Hippocampal formation (tissue), 2 donors: ENCODE results near the gene MUC20.
"Not testable (repeated sequence)": the region's sequence is repeated elsewhere in the genome, so short reads cannot be mapped to it uniquely, and the experiment has no call there.

Source experiments
- DNase-seq, 2 donors: peaks; one replicate each; lab custom pipeline; 2025; lab: John Stamatoyannopoulos, UW

Gene MUC20

DNA sequence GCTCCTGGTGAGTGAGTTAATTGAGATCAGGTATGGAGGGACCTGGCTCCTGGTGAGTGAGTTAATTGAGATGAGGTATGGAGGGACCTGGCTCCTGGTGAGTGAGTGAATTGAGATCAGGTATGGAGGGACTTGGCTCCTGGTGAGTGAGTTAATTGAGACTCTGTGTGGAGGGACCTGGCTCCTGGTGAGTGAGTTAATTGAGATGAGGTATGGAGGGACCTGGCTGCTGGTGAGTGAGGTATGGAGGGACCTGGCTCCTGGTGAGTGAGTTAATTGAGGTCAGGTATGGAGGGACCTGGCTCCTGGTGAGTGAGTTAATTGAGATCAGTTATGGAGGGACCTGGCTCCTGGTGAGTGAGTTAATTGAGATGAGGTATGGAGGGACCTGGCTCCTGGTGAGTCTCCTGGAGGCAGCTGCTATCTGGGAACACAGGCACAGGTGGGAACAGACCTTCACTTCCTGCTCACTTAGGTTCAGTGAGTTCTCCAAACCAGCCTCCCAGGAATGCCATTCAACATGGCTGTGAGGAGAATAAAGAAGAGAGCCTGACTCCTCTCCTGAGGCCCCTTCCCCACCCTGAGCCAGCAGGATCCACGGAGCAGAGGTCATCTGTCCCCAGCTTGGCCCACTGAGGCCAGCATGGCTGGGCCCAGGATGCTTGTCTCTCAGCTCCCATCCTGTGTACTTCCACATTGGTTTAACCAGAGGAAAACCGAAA, 9.5 kb upstream of the MUC20 start:
- not testable (repeated sequence) for DNase-seq

DNA sequence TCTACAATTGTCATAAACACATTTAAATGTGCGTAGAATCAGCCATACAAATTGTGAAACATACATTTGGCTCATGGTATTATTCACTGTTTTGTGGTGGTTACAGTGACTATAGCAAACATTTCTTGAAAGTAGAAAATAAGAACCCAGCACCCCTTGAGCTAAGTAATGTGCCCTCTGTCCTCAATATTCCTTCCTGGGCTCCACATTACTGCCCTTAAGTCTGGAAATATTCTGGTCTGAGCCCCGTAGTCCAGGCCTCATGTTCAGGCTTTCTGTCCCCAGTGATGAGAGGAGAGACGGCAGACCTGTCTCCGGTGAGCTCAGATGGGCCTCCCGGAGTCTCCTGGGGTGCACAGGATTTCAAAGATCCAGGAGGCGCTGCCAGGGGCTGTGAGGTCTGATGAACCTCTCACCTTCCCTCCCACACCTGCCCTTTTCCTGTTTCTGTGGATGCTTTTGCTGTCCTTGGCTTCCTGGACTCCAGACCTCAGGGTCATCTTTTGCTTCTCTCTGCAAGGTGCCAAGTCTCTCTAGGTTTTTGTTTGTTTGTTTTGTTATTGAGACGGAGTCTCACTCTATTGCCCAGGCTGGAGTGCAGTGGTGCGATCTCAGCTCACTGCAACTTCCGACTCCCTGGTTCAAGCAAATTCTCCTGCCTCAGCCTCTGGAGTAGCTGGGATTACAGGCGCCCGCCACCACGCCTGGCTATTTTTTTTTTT, 8.8 kb upstream of the MUC20 start:
- no peak for DNase-seq

DNA sequence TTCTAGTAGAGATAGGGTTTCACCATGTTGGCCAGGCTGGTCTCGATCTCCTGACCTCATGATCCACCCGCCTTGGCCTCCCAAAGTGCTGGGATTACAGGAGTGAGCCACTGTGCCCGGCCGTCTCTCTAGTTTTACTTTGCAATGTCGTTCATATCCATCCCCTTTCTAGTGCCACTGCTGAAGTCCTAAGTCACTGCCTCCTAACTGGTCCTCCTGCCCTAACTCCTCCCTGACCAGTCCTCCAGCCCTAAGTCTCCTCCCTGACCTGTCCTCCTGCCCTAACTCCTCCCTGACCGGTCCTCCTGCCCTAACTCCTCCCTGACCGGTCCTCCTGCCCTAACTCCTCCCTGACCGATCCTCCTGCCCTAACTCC, 8.3 kb upstream of the MUC20 start:
- not testable (repeated sequence) for DNase-seq

DNA sequence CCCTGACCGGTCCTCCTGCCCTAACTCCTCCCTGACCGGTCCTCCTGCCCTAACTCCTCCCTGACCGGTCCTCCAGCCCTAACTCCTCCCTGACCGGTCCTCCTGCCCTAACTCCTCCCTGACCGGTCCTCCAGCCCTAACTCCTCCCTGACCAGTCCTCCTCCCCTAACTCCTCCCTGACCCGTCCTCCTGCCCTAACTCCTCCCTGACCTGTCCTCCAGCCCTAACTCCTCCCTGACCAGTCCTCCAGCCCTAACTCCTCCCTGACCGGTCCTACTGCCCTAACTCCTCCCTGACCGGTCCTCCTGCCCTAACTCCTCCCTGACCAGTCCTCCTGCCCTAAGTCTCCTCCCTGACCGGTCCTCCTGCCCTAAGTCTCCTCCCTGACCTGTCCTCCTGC, 7.6 kb upstream of the MUC20 start:
- not testable (repeated sequence) for DNase-seq

DNA sequence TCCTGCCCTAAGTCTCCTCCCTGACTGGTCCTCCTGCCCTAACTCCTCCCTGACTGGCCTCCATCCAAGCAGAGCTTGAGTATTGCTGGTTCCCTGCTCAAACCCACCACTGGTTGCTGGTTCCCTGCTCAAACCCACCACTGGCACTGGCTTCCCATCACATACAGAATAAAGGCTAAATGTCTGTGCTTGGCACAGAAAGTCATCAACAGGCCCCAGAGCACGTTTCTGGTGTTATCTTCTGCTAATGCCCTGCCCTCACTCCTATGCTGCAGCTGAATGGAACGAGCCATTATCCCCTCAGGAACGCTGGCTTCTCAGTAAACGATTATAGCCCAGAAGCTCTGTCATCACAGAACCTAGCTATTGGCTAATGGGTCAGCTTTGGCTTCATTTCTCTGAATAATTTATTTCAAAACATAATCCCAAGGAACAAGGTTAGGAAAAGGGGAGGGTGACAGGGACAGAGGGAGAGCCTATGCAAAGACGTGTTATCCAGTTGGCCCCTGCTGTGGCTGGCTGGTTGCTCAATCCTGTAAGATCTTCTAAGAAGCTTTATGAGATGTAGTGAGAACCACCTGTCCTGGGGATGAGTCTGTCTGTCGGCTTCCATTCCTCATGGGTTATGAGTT, 6.3 kb upstream of the MUC20 start:
- DNase-seq = no peak

DNA sequence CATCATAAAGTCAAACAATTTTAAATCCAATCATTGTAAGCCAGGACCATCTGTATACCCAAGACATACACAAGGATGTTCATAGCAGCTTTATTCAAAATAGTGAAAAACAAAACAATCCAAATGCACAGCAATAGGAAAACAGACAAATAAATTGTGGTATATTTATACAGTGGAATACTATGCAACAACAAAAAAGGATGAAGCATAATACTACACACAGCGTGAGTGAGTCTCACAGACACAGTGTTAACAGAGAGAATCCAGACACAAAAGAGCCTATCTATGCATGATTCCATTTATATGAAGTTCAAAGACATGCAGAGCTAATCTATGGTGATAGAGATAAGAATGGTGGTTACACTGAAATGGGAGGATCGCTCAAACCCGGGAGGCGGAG, 5.6 kb upstream of the MUC20 start:
- DNase-seq = no peak

DNA sequence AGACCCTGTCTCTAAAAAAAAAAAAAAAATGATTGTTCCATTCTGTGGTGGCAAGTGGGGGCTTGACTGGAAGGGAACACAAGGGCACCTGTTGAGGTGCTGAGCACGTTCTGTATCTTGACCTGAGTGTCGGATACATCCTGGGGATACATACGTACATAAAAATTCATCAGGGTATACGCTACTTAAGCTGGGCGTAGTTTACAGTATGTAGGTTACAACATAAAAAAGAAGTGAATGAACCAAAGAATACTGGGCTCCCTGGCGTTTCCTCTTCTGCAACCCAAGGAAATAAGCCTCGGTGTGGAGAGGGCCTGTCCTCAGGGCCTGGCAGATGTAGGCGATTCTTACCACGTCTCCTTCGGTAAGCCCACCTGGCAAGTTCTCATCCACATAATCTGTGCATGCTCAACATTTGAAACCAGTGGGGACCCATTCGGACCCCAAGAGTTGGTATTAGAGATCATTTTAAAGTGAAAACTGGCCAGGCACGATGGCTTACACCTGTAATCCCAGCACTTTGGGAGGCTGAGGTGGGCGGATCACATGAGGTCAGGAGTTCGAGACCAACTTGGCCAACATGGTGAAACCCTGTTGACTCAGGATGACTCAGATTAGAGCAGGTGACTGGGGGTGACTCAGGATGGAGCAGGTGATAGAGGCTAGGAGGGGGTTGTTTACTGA, 5.1 kb upstream of the MUC20 start:
- no peak for DNase-seq

DNA sequence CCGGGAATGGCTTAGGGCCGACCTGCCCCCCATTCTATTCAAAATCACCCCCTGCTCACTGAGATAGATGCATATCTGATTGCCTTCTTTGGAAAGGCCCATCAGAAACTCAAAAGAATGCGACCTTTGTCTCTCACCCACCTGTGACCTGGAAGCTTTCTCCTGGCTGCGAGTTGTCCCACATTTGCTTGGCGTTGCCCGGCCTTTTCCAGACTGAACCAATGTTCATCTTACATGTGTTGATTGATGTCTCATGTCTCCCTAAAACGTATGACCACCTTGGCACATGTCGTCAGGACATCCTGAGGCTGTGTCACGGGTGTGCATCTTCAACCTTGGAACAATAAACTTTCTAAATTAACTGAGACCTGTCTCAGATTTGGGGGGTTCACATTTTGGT, 3.4 kb upstream of the MUC20 start:
- no peak for DNase-seq

DNA sequence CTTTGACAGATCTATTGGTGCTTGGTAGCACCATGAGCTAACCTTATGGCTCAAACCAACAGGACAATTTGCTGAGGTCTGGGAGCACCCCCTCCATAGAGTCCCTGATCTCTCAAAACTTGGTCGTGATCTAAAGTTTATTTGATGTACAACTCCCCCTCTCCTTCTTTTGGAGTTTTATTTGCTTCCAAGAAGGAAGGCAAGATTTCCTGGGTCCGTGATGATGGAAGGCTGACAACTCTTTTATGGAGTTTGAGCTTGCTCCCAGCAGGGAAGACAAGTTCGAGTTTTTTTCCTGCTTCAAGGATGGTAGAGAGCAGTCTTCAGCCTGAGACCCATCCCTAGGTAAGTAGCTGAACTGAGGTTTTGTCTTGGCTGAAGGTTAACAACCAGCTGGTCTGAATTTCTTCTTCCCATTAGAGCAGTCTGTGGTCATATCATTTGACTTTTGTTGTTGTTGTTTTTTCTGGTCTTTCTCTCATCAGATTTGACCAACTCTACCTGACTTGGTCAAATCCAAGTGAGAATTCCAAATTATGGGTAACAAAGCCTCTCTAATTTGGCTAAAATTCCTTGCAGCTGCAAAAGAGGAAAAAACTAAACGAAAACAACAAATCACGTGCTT, 2.8 kb upstream of the MUC20 start:
- no peak for DNase-seq

DNA sequence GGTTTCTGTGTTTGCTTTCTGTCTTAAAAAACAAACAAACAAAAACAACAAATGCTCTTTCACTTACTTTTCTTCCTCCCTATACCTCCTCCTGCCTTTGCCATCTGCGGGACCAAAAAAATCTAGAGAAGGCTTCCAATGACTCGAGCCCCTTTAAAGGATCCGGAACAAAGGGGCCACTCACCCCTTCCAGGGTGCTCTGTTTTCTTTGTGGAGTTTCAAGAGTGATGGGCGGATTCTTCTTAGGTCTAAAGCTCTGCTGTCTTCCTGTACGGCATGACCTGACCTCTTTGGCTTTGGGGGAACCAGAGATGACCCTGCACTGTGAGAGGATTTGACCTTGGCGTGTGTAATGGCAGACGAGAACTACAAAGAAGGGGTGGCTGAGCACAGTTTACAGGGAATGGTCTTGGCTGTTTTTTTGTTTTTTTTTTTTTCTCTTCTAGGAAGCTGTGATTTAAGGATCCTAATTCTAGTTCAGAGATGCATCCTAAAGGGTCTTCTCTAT, 2.2 kb upstream of the MUC20 start:
- DNase-seq = no peak

DNA sequence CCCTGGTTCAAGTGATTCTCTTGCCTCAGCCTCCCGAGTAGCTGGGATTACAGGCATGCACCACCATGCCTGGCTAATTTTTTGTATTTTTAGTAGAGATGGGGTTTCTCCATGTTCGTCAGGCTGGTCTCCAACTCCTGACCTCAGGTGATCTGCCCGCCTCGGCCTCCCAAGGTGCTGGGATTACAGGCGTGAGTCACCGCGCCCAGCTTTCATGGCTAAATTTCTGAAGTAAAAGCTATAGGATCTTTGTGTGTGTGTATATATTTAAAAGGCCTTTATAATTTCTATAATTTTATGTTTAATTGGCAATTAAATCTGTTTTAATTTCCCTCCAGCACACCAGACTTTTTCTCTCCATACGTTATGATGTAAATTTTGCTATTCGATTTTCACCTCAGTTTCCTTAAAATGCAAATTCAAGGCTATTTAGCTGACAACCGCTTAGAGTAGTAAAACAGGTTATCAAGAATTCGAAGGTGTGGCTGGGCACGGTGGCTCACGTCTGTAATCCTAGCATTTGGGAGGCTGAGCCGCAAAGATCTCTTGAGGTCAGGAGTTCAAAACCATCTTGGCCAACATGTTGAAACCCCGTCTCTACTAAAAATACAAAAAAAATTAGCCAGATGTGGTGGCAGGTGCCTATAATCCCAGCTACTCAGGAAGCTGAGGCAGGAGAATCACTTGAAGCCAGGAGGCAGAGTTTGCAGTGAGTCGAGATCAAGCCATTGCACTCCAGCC, 1.1 kb upstream of the MUC20 start:
- DNase-seq = not testable (repeated sequence)

DNA sequence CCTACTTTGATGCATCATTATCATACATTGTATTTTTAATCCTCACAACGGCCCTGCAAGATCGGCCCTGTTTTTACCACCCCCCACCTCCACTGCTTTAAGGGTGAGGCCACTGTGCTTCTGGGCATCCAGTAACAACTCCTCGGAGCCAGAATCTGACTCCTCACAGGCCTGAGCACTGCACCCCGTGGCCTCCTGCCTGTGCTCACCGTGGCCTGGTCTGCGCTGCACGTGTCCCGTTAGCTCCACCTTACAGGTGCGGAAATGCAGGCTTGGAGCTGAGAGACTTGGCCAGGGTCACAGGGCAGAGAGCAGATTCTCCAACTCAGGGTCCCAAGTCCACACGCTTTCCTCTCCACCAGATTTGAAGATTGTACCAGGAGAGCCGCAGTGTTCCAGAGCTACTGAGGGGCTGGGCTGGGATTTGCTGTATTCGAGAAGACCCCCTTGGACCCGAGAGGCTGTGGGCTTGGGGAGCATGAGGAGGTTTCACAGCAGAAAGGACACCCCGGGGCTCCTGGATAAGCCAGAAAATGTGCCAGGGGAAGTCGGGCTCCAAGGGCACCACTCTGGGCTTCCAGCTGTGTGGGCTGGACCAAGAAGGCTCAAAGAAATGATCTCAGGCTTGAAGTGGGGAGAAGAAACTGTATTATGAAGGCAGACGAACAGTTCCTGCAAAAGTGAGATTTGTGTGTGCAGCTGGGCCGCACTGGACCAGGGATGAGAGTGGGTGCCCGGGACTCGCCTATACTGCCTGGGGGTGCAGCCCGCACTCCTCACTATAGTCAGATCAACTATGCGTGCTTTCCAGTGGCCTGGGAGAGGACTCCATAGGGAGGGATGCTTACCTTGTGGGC, 1.6 kb downstream of the MUC20 start:
- not testable (repeated sequence) for DNase-seq

DNA sequence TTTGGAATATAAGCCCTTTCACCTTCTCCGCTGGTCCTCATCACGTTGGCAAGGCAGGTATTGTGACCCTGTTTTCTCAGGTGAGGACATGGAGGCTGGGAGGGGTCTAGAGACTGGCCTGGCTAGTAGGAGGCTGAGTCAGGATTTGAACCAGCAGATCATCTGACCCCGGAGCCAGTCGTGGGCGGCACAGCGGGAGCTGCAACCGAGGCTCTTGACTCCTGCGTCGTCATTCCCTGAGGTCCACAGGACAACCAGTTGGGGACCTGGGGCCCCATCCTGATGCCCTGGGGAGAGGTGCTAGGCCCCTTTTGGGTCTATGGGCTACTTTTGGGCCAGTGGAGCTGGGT, 2.2 kb downstream of the MUC20 start:
- DNase-seq = not testable (repeated sequence)

DNA sequence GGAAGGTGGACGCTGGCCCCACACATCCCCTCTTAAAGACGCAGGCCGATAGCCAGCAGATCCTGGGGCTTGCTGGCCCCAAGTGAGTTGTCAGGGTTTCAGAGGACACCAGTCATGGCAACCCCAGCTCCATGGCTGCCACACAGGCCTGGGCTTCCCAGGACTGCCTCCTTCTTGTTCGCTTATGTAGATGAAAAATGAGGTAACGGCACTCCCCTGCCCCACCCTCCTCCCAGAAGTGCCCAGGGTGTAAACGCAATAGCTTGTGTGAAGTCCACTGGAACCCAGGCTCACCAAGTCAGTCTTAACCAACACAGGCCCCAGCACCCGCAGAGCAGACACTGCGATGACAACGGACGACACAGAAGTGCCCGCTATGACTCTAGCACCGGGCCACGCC, 3.6 kb downstream of the MUC20 start:
- DNase-seq = not testable (repeated sequence)

DNA sequence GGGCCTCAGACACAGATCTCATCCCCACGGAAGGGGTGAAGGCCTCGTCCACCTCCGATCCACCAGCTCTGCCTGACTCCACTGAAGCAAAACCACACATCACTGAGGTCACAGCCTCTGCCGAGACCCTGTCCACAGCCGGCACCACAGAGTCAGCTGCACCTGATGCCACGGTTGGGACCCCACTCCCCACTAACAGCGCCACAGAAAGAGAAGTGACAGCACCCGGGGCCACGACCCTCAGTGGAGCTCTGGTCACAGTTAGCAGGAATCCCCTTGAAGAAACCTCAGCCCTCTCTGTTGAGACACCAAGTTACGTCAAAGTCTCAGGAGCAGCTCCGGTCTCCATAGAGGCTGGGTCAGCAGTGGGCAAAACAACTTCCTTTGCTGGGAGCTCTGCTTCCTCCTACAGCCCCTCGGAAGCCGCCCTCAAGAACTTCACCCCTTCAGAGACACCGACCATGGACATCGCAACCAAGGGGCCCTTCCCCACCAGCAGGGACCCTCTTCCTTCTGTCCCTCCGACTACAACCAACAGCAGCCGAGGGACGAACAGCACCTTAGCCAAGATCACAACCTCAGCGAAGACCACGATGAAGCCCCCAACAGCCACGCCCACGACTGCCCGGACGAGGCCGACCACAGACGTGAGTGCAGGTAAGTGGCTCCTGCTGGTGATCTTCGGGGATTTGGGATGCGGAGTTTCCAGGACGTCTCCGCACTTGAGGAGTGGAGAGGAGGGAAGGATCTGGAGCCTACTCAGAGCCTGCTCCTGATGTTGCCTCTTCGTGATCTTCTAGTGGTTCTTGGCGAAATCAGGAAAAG, 5.3 kb downstream of the MUC20 start:
- DNase-seq = not testable (repeated sequence)

DNA sequence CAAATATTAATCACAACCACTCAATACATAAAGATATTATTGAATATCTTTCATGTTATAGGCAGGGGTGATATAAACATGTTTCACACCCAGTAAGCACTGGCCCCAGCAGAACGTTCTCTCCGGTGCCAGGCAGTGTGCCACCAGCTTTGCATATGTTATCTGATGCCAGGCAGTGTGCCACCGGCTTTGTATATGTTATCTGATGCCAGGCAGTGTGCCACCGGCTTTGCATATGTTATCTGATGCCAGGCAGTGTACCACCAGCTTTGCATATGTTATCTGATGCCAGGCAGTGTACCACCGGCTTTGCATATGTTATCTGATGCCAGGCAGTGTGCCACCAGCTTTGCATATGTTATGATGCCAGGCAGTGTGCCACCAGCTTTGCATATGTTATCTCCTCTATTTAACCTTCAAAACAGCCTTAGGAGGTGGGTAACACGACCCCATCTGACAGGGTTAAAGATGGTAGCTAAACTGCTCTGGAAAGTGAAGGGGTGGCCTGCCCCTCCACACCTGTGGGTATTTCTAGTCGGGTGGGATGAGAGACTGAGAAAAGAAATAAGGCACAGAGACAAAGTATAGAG, 6.9 kb downstream of the MUC20 start:
- DNase-seq = no peak

DNA sequence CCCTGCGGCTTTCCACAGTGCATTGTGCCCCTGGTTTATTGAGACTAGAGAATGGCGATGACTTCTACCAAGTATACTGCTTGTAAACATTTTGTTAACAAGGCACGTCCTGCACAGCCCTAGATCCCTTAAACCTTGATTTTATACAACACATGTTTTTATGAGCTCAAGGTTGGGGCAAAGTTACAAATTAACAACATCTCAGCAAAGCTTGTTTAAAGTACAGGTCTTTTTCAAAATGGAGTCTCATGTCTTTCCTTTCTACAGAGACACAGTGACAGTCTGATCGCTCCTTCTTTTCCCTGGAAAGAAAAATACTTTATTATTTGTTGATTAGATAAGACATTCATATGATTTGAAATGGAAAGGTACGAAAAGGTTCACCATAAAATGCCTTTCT, 8.0 kb downstream of the MUC20 start:
- not testable (repeated sequence) for DNase-seq

DNA sequence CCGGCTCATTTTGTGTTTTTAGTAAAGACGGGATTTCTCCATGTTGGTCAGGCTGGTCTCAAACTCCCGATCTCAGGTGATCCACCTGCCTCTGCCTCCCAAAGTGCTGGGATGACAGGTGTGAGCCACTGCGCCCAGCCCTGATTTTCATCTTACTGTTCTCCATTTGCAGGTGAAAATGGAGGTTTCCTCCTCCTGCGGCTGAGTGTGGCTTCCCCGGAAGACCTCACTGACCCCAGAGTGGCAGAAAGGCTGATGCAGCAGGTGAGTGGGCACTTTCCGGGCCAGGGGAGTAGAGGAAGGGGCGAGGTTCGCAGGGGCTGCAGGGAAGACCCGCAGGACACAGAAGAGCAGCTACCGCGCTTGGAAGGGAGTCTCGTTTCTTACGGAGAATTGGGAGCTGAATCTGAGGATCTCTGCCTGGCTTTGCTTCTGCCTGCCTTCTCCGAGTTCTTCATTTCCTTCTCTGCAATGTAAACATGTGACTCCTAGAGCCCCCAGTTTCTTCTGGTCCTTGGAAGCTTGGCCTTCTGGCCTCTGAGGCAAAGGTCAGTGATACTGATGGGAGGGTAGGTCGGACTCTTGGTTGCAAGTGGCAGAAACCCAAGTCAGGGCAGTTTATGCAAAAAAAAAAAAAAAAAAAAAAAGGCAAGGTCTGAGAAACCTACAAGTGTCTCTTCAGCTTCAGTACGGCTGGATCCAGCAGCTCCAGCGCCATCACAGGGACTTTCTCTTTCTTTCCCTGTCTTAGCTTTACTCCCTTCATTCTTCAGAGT, 8.9 kb downstream of the MUC20 start:
- DNase-seq = no peak
